ENCODE results near the gene GSTM3. TPM values are rescaled to one million over a fixed set of nuclear protein-coding genes. Genes with fewer than 3 reads are reported as not detected.
A peak's percentile ranks its signal among the peaks of the same experiment; 100 is the strongest.

GSTM3 gene
- total and polyA plus RNA-seq, 9 of the 15 experiments (the other 6 are each of a cell fraction or from before 2014, with no cell fraction given), result 3.9 to 24.5 (median 9.4) TPM

- intact Hi-C loops (cut with micrococcal nuclease) (no loop called here), in situ Hi-C loops (cut with MboI) (no loop called here)
- Histone ChIP-seq H2AFZ (ENCODE audit: low read depth, low read length) (no peak overlapping the region), H3K4me2 (ENCODE audit: insufficient read depth, low read length) (no peak overlapping the region), H3K4me3 (no peak overlapping the region), H3K27me3 (ENCODE audit: control insufficient read depth in 2 of 2, insufficient read depth in 2 of 2, low read length in 2 of 2) (peaks cover 28 to 39% of the 10 kb centered on the region in 2 experiments; a peak in 4 of 5 replicates), H3K9me1 (ENCODE audit: control insufficient read depth, insufficient read depth, low read length) (no peaks in the 10 kb centered on the region), H3K4me1 (replicated peaks in 1 of 2; ENCODE audit: control insufficient read depth in 2 of 2, insufficient read depth in 2 of 2, low read length in 2 of 2) (peaks cover 0 to 4% of the 10 kb centered on the region in 2 experiments; a peak in 2 of 5 replicates), H3K9ac (ENCODE audit: insufficient read depth in 1 of 2, low read depth in 2 of 2, low read length in 2 of 2) (no peak overlapping the region), H3K9me3 (replicated peaks; ENCODE audit: control insufficient read depth, insufficient read depth, low read depth, low read length) (no peaks in the 10 kb centered on the region), H3K36me3 (ENCODE audit: control insufficient read depth, insufficient read depth, low read length) (no peaks in the 10 kb centered on the region), H3K27ac (ENCODE audit: extremely low read depth, low read depth, low read length) (no peak overlapping the region), H3K79me2 (ENCODE audit: control insufficient read depth, insufficient read depth, low read length) (no peaks in the 10 kb centered on the region), H4K20me1 (replicated peaks; ENCODE audit: control insufficient read depth, insufficient read depth, low read length) (no peaks in the 10 kb centered on the region)
- BruUV-seq (replicated peaks), result no TSS peak
- DNase-seq (ENCODE audit: extremely low read depth in 1 of 4, low spot score in 3 of 4) (no peak), ATAC-seq (no peak), FAIRE-seq (no peak)
- 3% methylated on average over 2 of the region's 2 CpGs for WGBS (ENCODE audit: insufficient coverage, low coverage, missing lambda C conversion rate)
- ChIA-PET CTCF (ENCODE audit: low intra/inter-chr PET ratio) (no interaction called here), POLR2A (no interaction called here)
- TF ChIP-seq NCOA4 (IDR thresholded peaks at IDR 0.05; ENCODE audit: partially characterized antibody), result no peak
- 0 out of 2 replicates have a peak, but pooled peaks have one; percentile 10 for TF ChIP-seq PKNOX1 (IDR thresholded peaks at IDR 0.05)
- TF ChIP-seq TARDBP (IDR thresholded peaks at IDR 0.05), result no peak
- TF ChIP-seq HDAC3 (IDR thresholded peaks at IDR 0.05; ENCODE audit: borderline replicate concordance, partially characterized antibody), result no peak
- peak; percentile 8 for TF ChIP-seq MEIS2 (IDR thresholded peaks at IDR 0.05; ENCODE audit: partially characterized antibody)
- TF ChIP-seq NFE2 (IDR thresholded peaks at IDR 0.05; ENCODE audit: low read depth), result no peak
- no peak for TF ChIP-seq CREB5 (CRISPR knock-in tag; IDR thresholded peaks at IDR 0.05)
- TF ChIP-seq ELK1 (CRISPR knock-in tag; IDR thresholded peaks at IDR 0.05), result no peak
- no peak for TF ChIP-seq ZNF143 (CRISPR knock-in tag; IDR thresholded peaks at IDR 0.05)
- TF ChIP-seq STAT5B (CRISPR knock-in tag; IDR thresholded peaks at IDR 0.05), result no peak
- TF ChIP-seq ATF2 (CRISPR knock-in tag; IDR thresholded peaks at IDR 0.05), result no peak
- TF ChIP-seq HOXB6 (CRISPR knock-in tag; IDR thresholded peaks at IDR 0.05; ENCODE audit: borderline replicate concordance), result no peak
- no peak for TF ChIP-seq USF2 (CRISPR knock-in tag; IDR thresholded peaks at IDR 0.05)
- TF ChIP-seq LCOR (CRISPR knock-in tag; IDR thresholded peaks at IDR 0.05), result no peak
These were observed 13.9 kb upstream of the GSTM3 start for GRCh38 chr1:109754738-109755137.
